Neural cell (in vitro differentiated cells): Measurements from ENCODE around the gene STK38L.

ENCODE experiments used
- EP300 ChIP-seq: fragments of 450-650 bp; conservative IDR thresholded peaks from 2 replicates; pipeline ENCODE4 v1.6.1; 2014; ENCODE audit warnings: antibody characterized with exemption, mild to moderate bottlenecking, moderate library complexity; ENCODE audit not compliant: poor library complexity, severe bottlenecking
- EZH2 ChIP-seq: fragments of 200-600, 300-800 bp; shearing (Covaris generic), sonication (generic); IDR thresholded peaks from 2 replicates; pipeline ENCODE4 v1.6.1; 2014; ENCODE audit warnings: antibody characterized with exemption, low read length, borderline replicate concordance, mild to moderate bottlenecking; ENCODE audit not compliant: insufficient read depth, poor library complexity, severe bottlenecking
- MXI1 ChIP-seq: fragments of 450-650 bp; conservative IDR thresholded peaks from 2 replicates; pipeline ENCODE4 v1.6.1; 2014; ENCODE audit warnings: antibody characterized with exemption, mild to moderate bottlenecking; ENCODE audit not compliant: poor library complexity, severe bottlenecking
- POLR2AphosphoS5 ChIP-seq: IDR thresholded peaks from 2 replicates; pipeline ENCODE4 v1.6.1; 2012
- RAD21 ChIP-seq: fragments of 450-650 bp; conservative IDR thresholded peaks from 2 replicates; pipeline ENCODE4 v1.6.1; 2014; ENCODE audit warnings: antibody characterized with exemption, mild to moderate bottlenecking, moderate library complexity
- SMC3 ChIP-seq: fragments of 450-650 bp; conservative IDR thresholded peaks from 2 replicates; pipeline ENCODE4 v1.6.1; 2014; ENCODE audit warnings: antibody characterized with exemption, mild to moderate bottlenecking, moderate library complexity; ENCODE audit not compliant: poor library complexity
- TAF1 ChIP-seq: IDR thresholded peaks from 2 replicates; pipeline ENCODE4 v1.6.1; 2012; ENCODE audit warnings: low read depth
- TF ChIP-seq, protein P1 (sequence below): fragments of 450-650 bp; IDR thresholded peaks from 2 replicates; pipeline ENCODE4 v1.5.1; 2014; ENCODE audit warnings: antibody characterized with exemption, mild to moderate bottlenecking, moderate library complexity; ENCODE audit not compliant: poor library complexity, severe bottlenecking

- TF ChIP-seq RAD21 = no peak
- TF ChIP-seq EZH2 = no peak
- TF ChIP-seq, protein P1, sequence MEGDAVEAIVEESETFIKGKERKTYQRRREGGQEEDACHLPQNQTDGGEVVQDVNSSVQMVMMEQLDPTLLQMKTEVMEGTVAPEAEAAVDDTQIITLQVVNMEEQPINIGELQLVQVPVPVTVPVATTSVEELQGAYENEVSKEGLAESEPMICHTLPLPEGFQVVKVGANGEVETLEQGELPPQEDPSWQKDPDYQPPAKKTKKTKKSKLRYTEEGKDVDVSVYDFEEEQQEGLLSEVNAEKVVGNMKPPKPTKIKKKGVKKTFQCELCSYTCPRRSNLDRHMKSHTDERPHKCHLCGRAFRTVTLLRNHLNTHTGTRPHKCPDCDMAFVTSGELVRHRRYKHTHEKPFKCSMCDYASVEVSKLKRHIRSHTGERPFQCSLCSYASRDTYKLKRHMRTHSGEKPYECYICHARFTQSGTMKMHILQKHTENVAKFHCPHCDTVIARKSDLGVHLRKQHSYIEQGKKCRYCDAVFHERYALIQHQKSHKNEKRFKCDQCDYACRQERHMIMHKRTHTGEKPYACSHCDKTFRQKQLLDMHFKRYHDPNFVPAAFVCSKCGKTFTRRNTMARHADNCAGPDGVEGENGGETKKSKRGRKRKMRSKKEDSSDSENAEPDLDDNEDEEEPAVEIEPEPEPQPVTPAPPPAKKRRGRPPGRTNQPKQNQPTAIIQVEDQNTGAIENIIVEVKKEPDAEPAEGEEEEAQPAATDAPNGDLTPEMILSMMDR = no peak
- no peak for TF ChIP-seq SMC3
- no peak for TF ChIP-seq MXI1
- TF ChIP-seq POLR2AphosphoS5 = no peak
- TF ChIP-seq TAF1 = no peak
- TF ChIP-seq EP300 = no peak
Observed at GRCh38 chr12:27351476-27351875, 107.4 kb downstream of the STK38L start.
